H1 (cell line): ENCODE measurements around the gene MBNL1. TPM values are rescaled to one million over a fixed set of nuclear protein-coding genes. Genes with fewer than 3 reads are reported as not detected.

Experiments used
- CTCF ChIA-PET: fragments of 300-600 bp; sonication (Branson Sonifier 250); formaldehyde crosslinking; loops from one replicate; lab custom pipeline; 2021; ENCODE audit not compliant: partially characterized antibody; lab: Charles Lee
- POLR2A ChIA-PET: fragments of 300-600 bp; sonication (Branson Sonifier 250); formaldehyde crosslinking; loops from one replicate; lab custom pipeline; 2021; ENCODE audit warnings: inconsistent platforms; ENCODE audit not compliant: partially characterized antibody; lab: Charles Lee
- DNase-seq, 2 experiments: peaks; one replicate each; pipeline versions ENCODE4 v3.0.0 to v3.0.0-alpha.2; 2010 to 2022; ENCODE audit warnings: low spot score in 2 of 2, low read depth in 1 of 2, mixed read lengths in 1 of 2
- FAIRE-seq: peaks from 2 replicates; lab custom pipeline; 2011; peaks lifted over from hg19 to GRCh38; lab: Jason Lieb, UNC
- H2AFZ ChIP-seq: 2 replicates; pipeline ENCODE4 v1.8.1; 2012; ENCODE audit warnings: low read length, inconsistent platforms
- H2AK5ac ChIP-seq: 2 replicates; pipeline ENCODE4 v1.6.1; 2013; ENCODE audit warnings: low read depth, low read length
- H2BK120ac ChIP-seq: replicated peaks from 2 replicates; pipeline ENCODE3; 2013; ENCODE audit warnings: low read depth, low read length, inconsistent platforms
- H2BK12ac ChIP-seq: 2 replicates; pipeline ENCODE4 v1.6.1; 2013; ENCODE audit warnings: low read depth, low read length
- H2BK15ac ChIP-seq: 2 replicates; pipeline ENCODE4 v1.6.1; 2013; ENCODE audit warnings: low read length
- H2BK20ac ChIP-seq: 2 replicates; pipeline ENCODE4 v1.6.1; 2013; ENCODE audit warnings: low read length
- H2BK5ac ChIP-seq: 2 replicates; pipeline ENCODE4 v1.6.1; 2013; ENCODE audit warnings: low read depth, low read length
- H3K14ac ChIP-seq: 2 replicates; pipeline ENCODE4 v1.6.1; 2013; ENCODE audit warnings: inconsistent platforms; ENCODE audit not compliant: insufficient read length
- H3K18ac ChIP-seq: 2 replicates; pipeline ENCODE4 v1.6.1; 2013; ENCODE audit warnings: low read length; ENCODE audit errors: extremely low read depth
- H3K23ac ChIP-seq: 2 replicates; pipeline ENCODE4 v1.6.1; 2013; ENCODE audit warnings: inconsistent platforms; ENCODE audit not compliant: insufficient read length
- H3K23me2 ChIP-seq: 2 replicates; pipeline ENCODE4 v1.6.1; 2013; ENCODE audit warnings: low read depth, low read length
- H3K27ac ChIP-seq: 2 replicates; pipeline ENCODE4 v1.6.1; 2011; ENCODE audit warnings: low read depth, low read length, inconsistent platforms
- H3K27me3 ChIP-seq, 4 experiments: replicated peaks in 1 of 4; 1 replicate in 1 of 4; 2 replicates in 3 of 4; pipeline versions ENCODE4 v1.6.1 to v1.8.1; 2011 to 2013; ENCODE audit warnings: low read length in 3 of 4, mild to moderate bottlenecking in 3 of 4, inconsistent platforms in 2 of 4, mixed read lengths in 2 of 4, moderate library complexity in 1 of 4; ENCODE audit not compliant: control insufficient read depth in 3 of 4, insufficient read depth in 3 of 4; ENCODE audit errors: extremely low read depth in 1 of 4
- H3K36me3 ChIP-seq, 4 experiments: 2 replicates each; pipeline versions ENCODE4 v1.6.1 to v1.8.1; 2011 to 2013; ENCODE audit warnings: mild to moderate bottlenecking in 4 of 4, low read length in 3 of 4, moderate library complexity in 2 of 4, control low read depth in 1 of 4, inconsistent platforms in 1 of 4; ENCODE audit not compliant: insufficient read depth in 4 of 4, control insufficient read depth in 2 of 4
- H3K4ac ChIP-seq: replicated peaks from 2 replicates; pipeline ENCODE3; 2013; ENCODE audit warnings: low read length, low read depth, mixed read lengths, inconsistent platforms; ENCODE audit not compliant: insufficient read length
- H3K4me1 ChIP-seq, 4 experiments: replicated peaks in 1 of 4; 1 replicate in 1 of 4; 2 replicates in 3 of 4; pipeline versions ENCODE4 v1.6.1 to v1.8.1; 2011 to 2013; ENCODE audit warnings: low read length in 3 of 4, inconsistent platforms in 2 of 4, mixed read lengths in 1 of 4; ENCODE audit not compliant: insufficient read depth in 4 of 4, control insufficient read depth in 3 of 4
- H3K4me2 ChIP-seq, 2 experiments: 2 replicates each; pipeline versions ENCODE4 v1.6.1 to v1.8.1; 2011 to 2013; ENCODE audit warnings: low read depth in 2 of 2, low read length in 2 of 2, control low read depth in 1 of 2, inconsistent platforms in 1 of 2, mild to moderate bottlenecking in 1 of 2; ENCODE audit not compliant: insufficient read depth in 1 of 2
- H3K4me3 ChIP-seq, 4 experiments: fragments of 200-600, 300-600 bp in 1 of 4; sonication (generic), shearing (Covaris generic), sonication (Bioruptor Twin) in 1 of 4; 2 replicates each; pipeline versions ENCODE4 v1.5.1 to v1.8.1; 2011 to 2016; ENCODE audit warnings: low read length in 4 of 4, low read depth in 3 of 4, control low read depth in 2 of 4, inconsistent platforms in 2 of 4, mild to moderate bottlenecking in 2 of 4, mixed read lengths in 1 of 4, moderate library complexity in 1 of 4; ENCODE audit not compliant: insufficient read depth in 2 of 4; ENCODE audit errors: extremely low read depth in 1 of 4
- H3K56ac ChIP-seq: replicated peaks from 2 replicates; pipeline ENCODE3; 2013; ENCODE audit warnings: low read depth, mild to moderate bottlenecking, mixed read lengths, low read length, inconsistent platforms; ENCODE audit not compliant: insufficient read length
- H3K79me1 ChIP-seq: 2 replicates; pipeline ENCODE4 v1.6.1; 2013; ENCODE audit warnings: low read depth, low read length, control low read depth
- H3K79me2 ChIP-seq, 2 experiments: 2 replicates each; pipeline versions ENCODE4 v1.6.1 to v1.8.1; 2012 to 2013; ENCODE audit warnings: low read length in 2 of 2, mild to moderate bottlenecking in 2 of 2, inconsistent platforms in 1 of 2; ENCODE audit not compliant: insufficient read depth in 2 of 2, control insufficient read depth in 1 of 2
- H3K9ac ChIP-seq, 4 experiments: replicated peaks in 1 of 4; 1 replicate in 1 of 4; 2 replicates in 3 of 4; pipeline versions ENCODE4 v1.6.1 to v1.8.1; 2011 to 2013; ENCODE audit warnings: low read depth in 3 of 4, low read length in 3 of 4, control low read depth in 2 of 4, mild to moderate bottlenecking in 2 of 4, moderate library complexity in 2 of 4, inconsistent platforms in 1 of 4; ENCODE audit errors: extremely low read depth in 1 of 4
- H3K9me3 ChIP-seq, 2 experiments: 2 replicates each; pipeline versions ENCODE4 v1.6.1 to v1.8.1; 2012 to 2013; ENCODE audit warnings: mild to moderate bottlenecking in 2 of 2, moderate library complexity in 2 of 2, control low read depth in 1 of 2, inconsistent platforms in 1 of 2, low read depth in 1 of 2, low read length in 1 of 2, mixed read lengths in 1 of 2; ENCODE audit not compliant: insufficient read depth in 2 of 2
- H4K20me1 ChIP-seq, 2 experiments: replicated peaks in 1 of 2; 2 replicates each; pipeline versions ENCODE3 to v1.8.1; 2011 to 2013; ENCODE audit warnings: inconsistent platforms in 2 of 2, low read length in 2 of 2, mild to moderate bottlenecking in 1 of 2; ENCODE audit not compliant: insufficient read depth in 2 of 2, control insufficient read depth in 1 of 2
- H4K5ac ChIP-seq: 2 replicates; pipeline ENCODE4 v1.6.1; 2013; ENCODE audit warnings: low read length, low read depth, mixed read lengths, inconsistent platforms; ENCODE audit not compliant: insufficient read length
- H4K8ac ChIP-seq: 2 replicates; pipeline ENCODE4 v1.8.0; 2013; ENCODE audit warnings: mild to moderate bottlenecking, moderate library complexity, low read length, inconsistent platforms; ENCODE audit not compliant: insufficient read depth; ENCODE audit errors: extremely low read depth
- H4K91ac ChIP-seq: replicated peaks from 2 replicates; pipeline ENCODE3; 2013; ENCODE audit warnings: low read length, mixed read lengths, inconsistent platforms; ENCODE audit not compliant: insufficient read length
- BRCA1 ChIP-seq: IDR thresholded peaks from 2 replicates; pipeline ENCODE4 v1.6.1; 2012; ENCODE audit warnings: low read depth, low read length, improper control_type of control experiment
- CREB1 ChIP-seq: IDR thresholded peaks from 2 replicates; pipeline ENCODE4 v1.6.1; 2012; ENCODE audit warnings: inconsistent platforms
- CTBP2 ChIP-seq: IDR thresholded peaks from 2 replicates; pipeline ENCODE4 v1.7.0; 2011; ENCODE audit warnings: borderline replicate concordance, mild to moderate bottlenecking, moderate library complexity, mixed read lengths, low read length; ENCODE audit not compliant: insufficient read depth, insufficient read length
- EGR1 ChIP-seq: IDR thresholded peaks from 2 replicates; pipeline ENCODE4 v1.6.1; 2011; ENCODE audit warnings: low read depth, low read length, borderline replicate concordance
- WGBS, 2 experiments: shearing (Covaris generic) in 1 of 2; methylation state at CpG; one replicate each; pipeline versions ENCODE4 v1.1.6 to v1.1.7; 2013 to 2015; ENCODE audit warnings: low lambda C conversion rate in 2 of 2, mixed read lengths in 2 of 2, inconsistent platforms in 1 of 2, low coverage in 1 of 2, missing lambda C conversion rate in 1 of 2; ENCODE audit not compliant: insufficient replicate concordance in 2 of 2, insufficient coverage in 1 of 2, insufficient read length in 1 of 2; ENCODE audit errors: extremely low coverage in 1 of 2, missing lambda C conversion rate in 1 of 2; 5-methylcytosine and 5-hydroxymethylcytosine counted together
- polyA plus RNA-seq, 7 experiments: library from polyadenylated mRNA; depleted of rRNA in 3 of 7; stranded (reverse) in 5 of 7; unstranded in 2 of 7; fragments of >200 nt in 5 of 7; fragments of 200-250 nt in 2 of 7; gene quantifications; 1 replicate in 5 of 7; 2 replicates in 1 of 7; 4 replicates in 1 of 7; pipeline versions ENCODE4 v1.2.1 to v1.2.3, GENCODE V29; 2011 to 2013; ENCODE audit warnings: missing spikeins in 2 of 7, mixed read lengths in 2 of 7
- total RNA-seq: library from RNA; stranded (reverse); fragmentation: NEBNext Ultra II Directional; extraction: Animal tissue kit (Norgen Biotek cat#: 25700); gene quantifications from 2 replicates; pipeline ENCODE4 v1.2.1, GENCODE V29; 2021

Gene MBNL1
- total and polyA plus RNA-seq, 2 of the 8 experiments (the other 6 are each of a cell fraction or from before 2014, with no cell fraction given), result 5.0 to 16.4 TPM

- no peaks in the 10 kb centered on the region for H3K79me2 ChIP-seq
Measured at GRCh38 chr3:152455989-152456388, 187.3 kb downstream of the MBNL1 start.

More at GRCh38 chr3:152455989-152456388, 187.3 kb downstream of the MBNL1 start:
- no peak overlapping the region for H3K4ac ChIP-seq
- H3K9me3 ChIP-seq, result no peaks in the 10 kb centered on the region
- no peak overlapping the region for H3K18ac ChIP-seq
- no peak overlapping the region for H3K4me2 ChIP-seq
- no peak overlapping the region for H4K91ac ChIP-seq
- no peak overlapping the region; the same call in 1 of the 2 replicates for H4K8ac ChIP-seq
- H4K5ac ChIP-seq, result no peak overlapping the region
- H4K20me1 ChIP-seq, result no peaks in the 10 kb centered on the region
- CTCF ChIA-PET, result no interaction called here
- H3K36me3 ChIP-seq, result peaks cover 0 to 7% (median 0%) of the 10 kb centered on the region in 4 experiments; a peak in 1 of 8 replicates
- no peak for DNase-seq
- H2BK20ac ChIP-seq, result no peak overlapping the region
- H3K27me3 ChIP-seq, result no peaks in the 10 kb centered on the region
- FAIRE-seq, result no peak
- no peak overlapping the region for H3K14ac ChIP-seq
- no peak overlapping the region for H2AK5ac ChIP-seq
- POLR2A ChIA-PET, result no interaction called here
- H2AFZ ChIP-seq, result no peak overlapping the region
- peaks cover 1% of the 10 kb centered on the region; the same call in 1 of the 2 replicates for H3K23me2 ChIP-seq
- no peak overlapping the region for H3K9ac ChIP-seq
- H3K23ac ChIP-seq, result no peak overlapping the region
- H2BK5ac ChIP-seq, result no peak overlapping the region
- peaks cover 0 to 4% (median 3%) of the 10 kb centered on the region in 4 experiments; a peak in 1 of 7 replicates for H3K4me1 ChIP-seq
- no peak overlapping the region for H2BK120ac ChIP-seq
- TF ChIP-seq BRCA1, result no peak
- no peak for TF ChIP-seq EGR1
- TF ChIP-seq CREB1, result no peak
- TF ChIP-seq CTBP2, result no peak
- no peaks in the 10 kb centered on the region; the same call in 1 of the 2 replicates for H3K79me1 ChIP-seq
- no peak overlapping the region for H2BK15ac ChIP-seq
- 93% methylated on average over 8 of the region's 8 CpGs; no CpG with 5 or more reads in 1 of the 2 experiments for WGBS, 2 experiments
- no peak overlapping the region for H3K56ac ChIP-seq
- H2BK12ac ChIP-seq, result no peak overlapping the region
- no peak overlapping the region for H3K4me3 ChIP-seq
- no peak overlapping the region for H3K27ac ChIP-seq
